ENCODE data around the gene ACVRL1.

DNA sequence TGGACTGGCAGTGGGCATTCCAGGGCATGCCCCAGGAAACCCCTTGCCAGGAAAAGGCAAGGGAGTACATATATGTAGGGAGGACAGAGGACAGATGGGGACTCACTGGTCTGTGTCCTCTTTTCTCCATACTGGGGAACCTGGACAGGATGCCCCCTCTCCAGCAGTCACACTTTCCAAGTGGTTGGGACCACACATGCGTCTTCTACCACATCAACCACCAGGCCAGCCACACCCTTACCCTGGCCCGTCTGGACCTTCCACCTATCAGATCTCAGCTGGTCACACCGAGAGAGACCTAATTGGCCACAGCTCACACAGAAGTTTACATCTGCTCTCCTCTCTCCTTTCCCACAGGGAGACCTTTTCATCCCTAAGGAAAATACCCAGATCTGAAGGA, 11.1 kb upstream of the ACVRL1 start:
- TF ChIP-seq, protein P1, sequence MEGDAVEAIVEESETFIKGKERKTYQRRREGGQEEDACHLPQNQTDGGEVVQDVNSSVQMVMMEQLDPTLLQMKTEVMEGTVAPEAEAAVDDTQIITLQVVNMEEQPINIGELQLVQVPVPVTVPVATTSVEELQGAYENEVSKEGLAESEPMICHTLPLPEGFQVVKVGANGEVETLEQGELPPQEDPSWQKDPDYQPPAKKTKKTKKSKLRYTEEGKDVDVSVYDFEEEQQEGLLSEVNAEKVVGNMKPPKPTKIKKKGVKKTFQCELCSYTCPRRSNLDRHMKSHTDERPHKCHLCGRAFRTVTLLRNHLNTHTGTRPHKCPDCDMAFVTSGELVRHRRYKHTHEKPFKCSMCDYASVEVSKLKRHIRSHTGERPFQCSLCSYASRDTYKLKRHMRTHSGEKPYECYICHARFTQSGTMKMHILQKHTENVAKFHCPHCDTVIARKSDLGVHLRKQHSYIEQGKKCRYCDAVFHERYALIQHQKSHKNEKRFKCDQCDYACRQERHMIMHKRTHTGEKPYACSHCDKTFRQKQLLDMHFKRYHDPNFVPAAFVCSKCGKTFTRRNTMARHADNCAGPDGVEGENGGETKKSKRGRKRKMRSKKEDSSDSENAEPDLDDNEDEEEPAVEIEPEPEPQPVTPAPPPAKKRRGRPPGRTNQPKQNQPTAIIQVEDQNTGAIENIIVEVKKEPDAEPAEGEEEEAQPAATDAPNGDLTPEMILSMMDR (IDR thresholded peaks at IDR 0.05; ENCODE audit: poor library complexity), result no peak
- no peak for TF ChIP-seq EZH2 (IDR thresholded peaks at IDR 0.05; ENCODE audit: borderline replicate concordance)
- TF ChIP-seq EZH2phosphoT487 (IDR thresholded peaks at IDR 0.05; ENCODE audit: low read depth, severe bottlenecking, unreplicated experiment), result no peak
